HCT116 (cell line): ENCODE results near the gene KAZN. TPM values are rescaled to one million over a fixed set of nuclear protein-coding genes. Genes with fewer than 3 reads are reported as not detected.

Experiments used
- ATAC-seq: fragments of 200-7000 bp; cut with Tn5 transposase; 2 replicates; pipeline ENCODE4 v1.9.1; 2020; ENCODE audit warnings: mild to moderate bottlenecking, moderate library complexity
- BruUV-seq: library from RNA; stranded (reverse); fragments of 400-500 nt; replicated peaks from 2 replicates; lab custom pipeline; 2021; lab: Mats Ljungman, UMichigan
- CTCF ChIA-PET: fragments of 300-600 bp; sonication (Branson Sonifier 250); formaldehyde crosslinking; loops from one replicate; lab custom pipeline; 2021; ENCODE audit warnings: antibody characterized with exemption; lab: Charles Lee
- POLR2A ChIA-PET: fragments of 300-600, 350-600 bp; sonication (Branson Sonifier 250); formaldehyde crosslinking; loops from one replicate; lab custom pipeline; 2021; ENCODE audit warnings: antibody characterized with exemption; lab: Charles Lee
- RAD21 ChIA-PET, 2 experiments: fragments of 300-600 bp; sonication (Branson Sonifier 250); formaldehyde crosslinking; loops; one replicate each; lab custom pipeline; 2023; ENCODE audit warnings: low total read pairs in 2 of 2; ENCODE audit not compliant: uncharacterized antibody in 2 of 2, unreplicated experiment in 2 of 2, low non-redundant PET in 1 of 2; lab: Charles Lee
- DNase-seq: peaks from one replicate; pipeline ENCODE4 v3.0.0-alpha.2; 2010; ENCODE audit warnings: low read depth, low spot score
- H2AFZ ChIP-seq: fragments of 200-600 bp; shearing (Covaris generic), sonication (generic); 2 replicates; pipeline ENCODE4 v1.6.1; 2017; ENCODE audit warnings: low read depth, mixed run types, mixed read lengths, antibody characterized with exemption, low read length; ENCODE audit not compliant: poor library complexity, severe bottlenecking
- H3K27ac ChIP-seq: 2 replicates; pipeline ENCODE4 v1.5.1; 2012; ENCODE audit warnings: low read depth, low read length
- H3K27me3 ChIP-seq: fragments of 200-600 bp; sonication (generic); 2 replicates; pipeline ENCODE4 v1.6.1; 2016; ENCODE audit warnings: mixed run types, low read length, mixed read lengths; ENCODE audit not compliant: insufficient read depth
- H3K36me3 ChIP-seq, 2 experiments: fragments of 200-500 bp in 1 of 2; fragments of 200-600 bp in 1 of 2; sonication (Bioruptor generic) in 1 of 2; sonication (generic) in 1 of 2; 2 replicates each; pipeline versions ENCODE4 v1.5.1 to v1.6.1; 2014 to 2016; ENCODE audit warnings: low read length in 2 of 2, inconsistent platforms in 1 of 2, mixed read lengths in 1 of 2, mixed run types in 1 of 2; ENCODE audit not compliant: insufficient read depth in 2 of 2, control insufficient read depth in 1 of 2
- H3K4me1 ChIP-seq, 2 experiments: fragments of 200-600 bp in 1 of 2; sonication (generic) in 1 of 2; 2 replicates each; pipeline versions ENCODE4 v1.5.1 to v1.6.1; 2012 to 2017; ENCODE audit warnings: low read length in 2 of 2, inconsistent platforms in 1 of 2, mild to moderate bottlenecking in 1 of 2, mixed read lengths in 1 of 2, mixed run types in 1 of 2, moderate library complexity in 1 of 2; ENCODE audit not compliant: insufficient read depth in 2 of 2, control insufficient read depth in 1 of 2
- H3K4me2 ChIP-seq: fragments of 200-600 bp; sonication (generic); 2 replicates; pipeline ENCODE4 v1.6.1; 2017; ENCODE audit warnings: mixed run types, low read length, mixed read lengths
- H3K4me3 ChIP-seq, 2 experiments: fragments of 200-600 bp in 1 of 2; sonication (generic) in 1 of 2; replicated peaks in 1 of 2; 2 replicates each; pipeline ENCODE4 v1.5.1; 2011 to 2016; ENCODE audit warnings: low read length in 2 of 2, control low read depth in 1 of 2, low read depth in 1 of 2, mild to moderate bottlenecking in 1 of 2, mixed read lengths in 1 of 2, mixed run types in 1 of 2
- H3K79me2 ChIP-seq: fragments of 200-600 bp; sonication (generic); 2 replicates; pipeline ENCODE4 v1.6.1; 2017; ENCODE audit warnings: mild to moderate bottlenecking, mixed run types, low read length, moderate library complexity, mixed read lengths; ENCODE audit not compliant: insufficient read depth
- H3K9ac ChIP-seq: fragments of 200-600 bp; sonication (generic); 2 replicates; pipeline ENCODE4 v1.6.1; 2016; ENCODE audit warnings: low read length, mixed read lengths
- H3K9me2 ChIP-seq: fragments of 200-600 bp; sonication (generic), shearing (Covaris generic); 2 replicates; pipeline ENCODE4 v1.6.1; 2017; ENCODE audit warnings: mixed run types, mild to moderate bottlenecking, moderate library complexity; ENCODE audit not compliant: insufficient read depth
- H3K9me3 ChIP-seq, 2 experiments: fragments of 200-500 bp in 1 of 2; fragments of 200-600 bp in 1 of 2; sonication (Bioruptor generic) in 1 of 2; sonication (generic) in 1 of 2; 2 replicates each; pipeline ENCODE4 v1.6.1; 2014 to 2017; ENCODE audit warnings: low read length in 2 of 2, mixed read lengths in 2 of 2, inconsistent platforms in 1 of 2, low read depth in 1 of 2, mild to moderate bottlenecking in 1 of 2, mixed run types in 1 of 2, moderate library complexity in 1 of 2; ENCODE audit not compliant: control insufficient read depth in 1 of 2, insufficient read depth in 1 of 2
- H4K20me1 ChIP-seq: fragments of 200-600 bp; sonication (generic), shearing (Covaris generic); 2 replicates; pipeline ENCODE4 v1.6.1; 2017; ENCODE audit warnings: mixed run types, mild to moderate bottlenecking, moderate library complexity; ENCODE audit not compliant: insufficient read depth
- CEBPB ChIP-seq: IDR thresholded peaks from 2 replicates; pipeline ENCODE4 v1.6.1; 2012; ENCODE audit warnings: low read depth
- EGR1 ChIP-seq: IDR thresholded peaks from 2 replicates; pipeline ENCODE4 v1.6.1; 2012; ENCODE audit warnings: low read depth
- ELF1 ChIP-seq: IDR thresholded peaks from 2 replicates; pipeline ENCODE4 v1.6.1; 2012; ENCODE audit warnings: low read depth, borderline replicate concordance
- POLR2A ChIP-seq: IDR thresholded peaks from 2 replicates; pipeline ENCODE4 v1.7.0; 2011; ENCODE audit warnings: borderline replicate concordance; ENCODE audit not compliant: insufficient read depth, insufficient read length; ENCODE audit errors: extremely low read depth
- RAD21 ChIP-seq: IDR thresholded peaks from 2 replicates; pipeline ENCODE4 v1.6.1; 2012; ENCODE audit warnings: low read depth, mild to moderate bottlenecking
- SIN3A ChIP-seq: IDR thresholded peaks from 2 replicates; pipeline ENCODE4 v1.6.1; 2012; ENCODE audit warnings: low read depth
- TCF7L2 ChIP-seq: IDR thresholded peaks from 2 replicates; pipeline ENCODE4 v1.7.0; 2011; ENCODE audit warnings: borderline replicate concordance, inconsistent platforms; ENCODE audit not compliant: insufficient read depth, insufficient read length; ENCODE audit errors: extremely low read depth
- ZNF274 ChIP-seq: fragments of 200-500 bp; sonication (Bioruptor generic); IDR thresholded peaks from 2 replicates; pipeline ENCODE4 v1.6.1; 2014; ENCODE audit warnings: mild to moderate bottlenecking, low read depth, low read length, inconsistent platforms
- intact Hi-C: fragments of 100-400 bp; cut with micrococcal nuclease; formaldehyde crosslinking; loops from 2 replicates; pipeline ENCODE4 v1.10.0; 2022
- total RNA-seq: library from RNA; stranded (reverse); gene quantifications from one replicate; pipeline ENCODE4 v1.2.1, GENCODE V29; 2021; ENCODE audit not compliant: unreplicated experiment
- TF ChIP-seq, protein P1 (sequence below): IDR thresholded peaks from 2 replicates; pipeline ENCODE4 v1.6.1; 2011; ENCODE audit warnings: mild to moderate bottlenecking, low read length, moderate library complexity; ENCODE audit not compliant: insufficient replicate concordance; ENCODE audit errors: extremely low read depth
- TF ChIP-seq, protein P2 (sequence below): IDR thresholded peaks from 2 replicates; pipeline ENCODE4 v1.6.1; 2012; ENCODE audit warnings: low read depth
- TF ChIP-seq, protein P3 (sequence below): IDR thresholded peaks from 2 replicates; pipeline ENCODE4 v1.6.1; 2012
- TF ChIP-seq, protein P4 (sequence below): IDR thresholded peaks from 2 replicates; pipeline ENCODE4 v1.6.1; 2012

KAZN gene
- total RNA-seq, 1 experiment from 2014 or later: 13.4 TPM

DNA sequence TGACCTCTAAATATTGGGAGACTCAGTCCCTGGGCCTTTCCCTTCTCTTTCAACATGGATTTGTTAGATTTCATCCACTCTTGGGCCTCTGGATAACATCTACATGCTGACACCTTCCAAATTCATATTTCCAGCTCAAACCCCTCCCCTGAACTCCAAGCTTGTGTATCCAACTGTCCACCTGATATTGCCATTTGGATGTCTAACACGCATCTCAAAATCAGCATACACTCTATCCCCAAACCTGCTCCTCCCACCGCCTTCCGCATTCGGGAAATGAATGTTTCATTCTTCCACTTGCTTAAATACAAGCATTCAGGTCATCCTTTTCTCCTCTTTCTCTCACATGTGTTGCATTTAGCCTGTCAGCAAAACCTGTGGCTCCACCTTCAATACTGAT is 17.5 kb upstream of the KAZN start:
- Histone ChIP-seq H2AFZ (no peak overlapping the region), H3K4me3 (no peak overlapping the region), H3K9ac (no peak overlapping the region), H3K27ac (no peak overlapping the region), H3K27me3 (peaks cover 19% of the 10 kb centered on the region; the same call in 1 of the 2 replicates), H4K20me1 (no peaks in the 10 kb centered on the region), H3K9me2 (no peaks in the 10 kb centered on the region), H3K4me1 (no peaks in the 10 kb centered on the region), H3K9me3 (no peaks in the 10 kb centered on the region), H3K36me3 (no peaks in the 10 kb centered on the region)
- ATAC-seq (no peak), DNase-seq (no peak)
- intact Hi-C loops: no loop called here
- ChIA-PET CTCF (no interaction called here), POLR2A (no interaction called here), RAD21 (no interaction called here)
- BruUV-seq: no TSS peak
- no peak for TF ChIP-seq POLR2A
- no peak for TF ChIP-seq CEBPB
- no peak for TF ChIP-seq RAD21
- no peak for TF ChIP-seq EGR1
- TF ChIP-seq, protein P1, sequence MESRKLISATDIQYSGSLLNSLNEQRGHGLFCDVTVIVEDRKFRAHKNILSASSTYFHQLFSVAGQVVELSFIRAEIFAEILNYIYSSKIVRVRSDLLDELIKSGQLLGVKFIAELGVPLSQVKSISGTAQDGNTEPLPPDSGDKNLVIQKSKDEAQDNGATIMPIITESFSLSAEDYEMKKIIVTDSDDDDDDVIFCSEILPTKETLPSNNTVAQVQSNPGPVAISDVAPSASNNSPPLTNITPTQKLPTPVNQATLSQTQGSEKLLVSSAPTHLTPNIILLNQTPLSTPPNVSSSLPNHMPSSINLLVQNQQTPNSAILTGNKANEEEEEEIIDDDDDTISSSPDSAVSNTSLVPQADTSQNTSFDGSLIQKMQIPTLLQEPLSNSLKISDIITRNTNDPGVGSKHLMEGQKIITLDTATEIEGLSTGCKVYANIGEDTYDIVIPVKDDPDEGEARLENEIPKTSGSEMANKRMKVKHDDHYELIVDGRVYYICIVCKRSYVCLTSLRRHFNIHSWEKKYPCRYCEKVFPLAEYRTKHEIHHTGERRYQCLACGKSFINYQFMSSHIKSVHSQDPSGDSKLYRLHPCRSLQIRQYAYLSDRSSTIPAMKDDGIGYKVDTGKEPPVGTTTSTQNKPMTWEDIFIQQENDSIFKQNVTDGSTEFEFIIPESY: no peak
- TF ChIP-seq, protein P2, sequence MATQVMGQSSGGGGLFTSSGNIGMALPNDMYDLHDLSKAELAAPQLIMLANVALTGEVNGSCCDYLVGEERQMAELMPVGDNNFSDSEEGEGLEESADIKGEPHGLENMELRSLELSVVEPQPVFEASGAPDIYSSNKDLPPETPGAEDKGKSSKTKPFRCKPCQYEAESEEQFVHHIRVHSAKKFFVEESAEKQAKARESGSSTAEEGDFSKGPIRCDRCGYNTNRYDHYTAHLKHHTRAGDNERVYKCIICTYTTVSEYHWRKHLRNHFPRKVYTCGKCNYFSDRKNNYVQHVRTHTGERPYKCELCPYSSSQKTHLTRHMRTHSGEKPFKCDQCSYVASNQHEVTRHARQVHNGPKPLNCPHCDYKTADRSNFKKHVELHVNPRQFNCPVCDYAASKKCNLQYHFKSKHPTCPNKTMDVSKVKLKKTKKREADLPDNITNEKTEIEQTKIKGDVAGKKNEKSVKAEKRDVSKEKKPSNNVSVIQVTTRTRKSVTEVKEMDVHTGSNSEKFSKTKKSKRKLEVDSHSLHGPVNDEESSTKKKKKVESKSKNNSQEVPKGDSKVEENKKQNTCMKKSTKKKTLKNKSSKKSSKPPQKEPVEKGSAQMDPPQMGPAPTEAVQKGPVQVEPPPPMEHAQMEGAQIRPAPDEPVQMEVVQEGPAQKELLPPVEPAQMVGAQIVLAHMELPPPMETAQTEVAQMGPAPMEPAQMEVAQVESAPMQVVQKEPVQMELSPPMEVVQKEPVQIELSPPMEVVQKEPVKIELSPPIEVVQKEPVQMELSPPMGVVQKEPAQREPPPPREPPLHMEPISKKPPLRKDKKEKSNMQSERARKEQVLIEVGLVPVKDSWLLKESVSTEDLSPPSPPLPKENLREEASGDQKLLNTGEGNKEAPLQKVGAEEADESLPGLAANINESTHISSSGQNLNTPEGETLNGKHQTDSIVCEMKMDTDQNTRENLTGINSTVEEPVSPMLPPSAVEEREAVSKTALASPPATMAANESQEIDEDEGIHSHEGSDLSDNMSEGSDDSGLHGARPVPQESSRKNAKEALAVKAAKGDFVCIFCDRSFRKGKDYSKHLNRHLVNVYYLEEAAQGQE: no peak
- TF ChIP-seq, protein P3, sequence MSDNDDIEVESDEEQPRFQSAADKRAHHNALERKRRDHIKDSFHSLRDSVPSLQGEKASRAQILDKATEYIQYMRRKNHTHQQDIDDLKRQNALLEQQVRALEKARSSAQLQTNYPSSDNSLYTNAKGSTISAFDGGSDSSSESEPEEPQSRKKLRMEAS: no peak
- no peak for TF ChIP-seq TCF7L2
- no peak for TF ChIP-seq ZNF274
- no peak for TF ChIP-seq ELF1
- TF ChIP-seq, protein P4, sequence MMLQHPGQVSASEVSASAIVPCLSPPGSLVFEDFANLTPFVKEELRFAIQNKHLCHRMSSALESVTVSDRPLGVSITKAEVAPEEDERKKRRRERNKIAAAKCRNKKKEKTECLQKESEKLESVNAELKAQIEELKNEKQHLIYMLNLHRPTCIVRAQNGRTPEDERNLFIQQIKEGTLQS: no peak
- TF ChIP-seq SIN3A: no peak
- TF ChIP-seq, all 23 proteins: peak for 0
- no peak overlapping the region for H3K4me2 ChIP-seq
- H3K79me2 ChIP-seq: no peaks in the 10 kb centered on the region
